Measurements from ENCODE around the gene RNLS.

GRCh38 chr10:88336334-88336733 is 246.8 kb downstream of the RNLS start:
- no peak for TF ChIP-seq CTCF (IDR thresholded peaks at IDR 0.05; ENCODE audit: low read depth, low read length)
- TF ChIP-seq EZH2phosphoT487 (IDR thresholded peaks at IDR 0.05; ENCODE audit: low read depth) = no peak
